Right ventricle myocardium inferior (tissue), 1 donor: ENCODE measurements around the gene TRANK1. TPM values are rescaled to one million over a fixed set of nuclear protein-coding genes. Genes with fewer than 3 reads are reported as not detected.
"Not testable (repeated sequence)": the region's sequence is repeated elsewhere in the genome, so short reads cannot be mapped to it uniquely, and the experiment has no call there.

Experiments used
- ATAC-seq: fragments of 200-7000 bp; cut with Tn5 transposase; one replicate; pipeline ENCODE4 v1.9.1; 2020; ENCODE audit warnings: mild to moderate bottlenecking, moderate library complexity
- DNase-seq: peaks from one replicate; pipeline ENCODE4 v3.0.0; 2021; ENCODE audit errors: missing footprints
- intact Hi-C: fragments of 100-400 bp; cut with DNase I; formaldehyde crosslinking; loops from one replicate; pipeline ENCODE4 v1.11.0; 2022
- long read RNA-seq: library from polyadenylated mRNA; unstranded; transcript quantifications from one replicate; pipeline ENCODE4 v2.0.0, GENCODE V29; 2021
- total RNA-seq: library from RNA; stranded (reverse); fragmentation: NEBNext Ultra II Directional; extraction: Animal tissue kit (Norgen Biotek cat#: 25700); gene quantifications from one replicate; pipeline ENCODE4 v1.2.1, GENCODE V29; 2021
- donor health status: DM: no; HTN: yes; CAD: no; lungs with severe emphysema.

TRANK1 gene
- 5.7 TPM for total RNA-seq
- long read RNA-seq: 0 reads

DNA sequence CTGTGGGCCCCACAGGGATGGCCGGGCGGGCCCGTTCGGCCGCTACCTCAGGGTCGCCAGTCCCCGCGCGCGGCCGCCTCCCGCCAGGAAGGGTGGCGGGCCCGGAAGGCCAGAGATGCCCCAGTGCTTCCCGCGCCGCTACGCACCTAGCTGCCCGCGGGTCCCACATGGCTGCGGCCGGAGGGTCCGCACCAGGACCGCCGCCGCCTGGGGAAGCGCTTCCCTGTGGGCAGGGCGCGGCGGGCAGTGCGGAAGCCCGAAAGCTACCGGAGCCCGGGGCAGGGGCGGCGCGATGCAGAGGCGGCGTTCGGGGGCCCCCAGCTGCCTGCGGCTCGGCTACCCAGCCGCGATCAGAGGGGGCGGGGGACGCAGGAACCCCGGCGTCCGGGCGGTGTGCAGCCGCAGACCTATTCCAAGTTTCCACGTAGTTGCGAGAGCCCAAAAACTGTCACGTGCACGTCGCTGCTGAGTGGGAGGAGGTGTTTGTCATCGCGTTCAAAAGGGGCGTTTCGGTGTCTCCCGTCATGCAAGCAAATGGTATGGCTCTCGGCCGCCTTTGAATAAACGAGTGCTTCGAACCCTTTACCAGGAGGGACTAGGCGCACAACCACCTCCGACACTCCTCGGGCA lies at the start of gene TRANK1:
Gene TRANK1, minus strand, starts transcription at position 414 of the 630 bp plus-strand sequence. Its CDS starts 245 bp downstream, at position 169.
- peak; percentile 72 for ATAC-seq
- peak; percentile 79 for DNase-seq
- intact Hi-C loops: no loop called here

DNA sequence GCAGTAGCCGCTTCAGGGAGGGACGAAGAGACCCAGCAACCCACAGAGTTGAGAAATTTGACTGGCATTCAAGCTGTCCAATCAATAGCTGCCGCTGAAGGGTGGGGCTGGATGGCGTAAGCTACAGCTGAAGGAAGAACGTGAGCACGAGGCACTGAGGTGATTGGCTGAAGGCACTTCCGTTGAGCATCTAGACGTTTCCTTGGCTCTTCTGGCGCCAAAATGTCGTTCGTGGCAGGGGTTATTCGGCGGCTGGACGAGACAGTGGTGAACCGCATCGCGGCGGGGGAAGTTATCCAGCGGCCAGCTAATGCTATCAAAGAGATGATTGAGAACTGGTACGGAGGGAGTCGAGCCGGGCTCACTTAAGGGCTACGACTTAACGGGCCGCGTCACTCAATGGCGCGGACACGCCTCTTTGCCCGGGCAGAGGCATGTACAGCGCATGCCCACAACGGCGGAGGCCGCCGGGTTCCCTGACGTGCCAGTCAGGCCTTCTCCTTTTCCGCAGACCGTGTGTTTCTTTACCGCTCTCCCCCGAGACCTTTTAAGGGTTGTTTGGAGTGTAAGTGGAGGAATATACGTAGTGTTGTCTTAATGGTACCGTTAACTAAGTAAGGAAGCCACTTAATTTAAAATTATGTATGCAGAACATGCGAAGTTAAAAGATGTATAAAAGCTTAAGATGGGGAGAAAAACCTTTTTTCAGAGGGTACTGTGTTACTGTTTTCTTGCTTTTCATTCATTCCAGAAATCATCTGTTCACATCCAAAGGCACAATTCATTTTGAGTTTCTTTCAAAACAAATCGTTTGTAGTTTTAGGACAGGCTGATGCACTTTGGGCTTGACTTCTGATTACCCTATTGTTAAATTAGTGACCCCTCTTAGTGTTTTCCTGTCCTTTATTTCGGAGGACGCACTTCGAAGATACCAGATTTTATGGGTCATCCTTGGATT lies 48.8 kb upstream of the TRANK1 start, which contains the start of gene MLH1:
Gene MLH1, plus strand, starts transcription at position 193 of the 958 bp plus-strand sequence. Its CDS starts 30 bp downstream, at position 223.
- intact Hi-C loops: loop anchor here (1.0 to 10.0 kb wide), 3 partner anchors 22 to 221 kb away; no protein-coding TSS in a partner anchor

DNA sequence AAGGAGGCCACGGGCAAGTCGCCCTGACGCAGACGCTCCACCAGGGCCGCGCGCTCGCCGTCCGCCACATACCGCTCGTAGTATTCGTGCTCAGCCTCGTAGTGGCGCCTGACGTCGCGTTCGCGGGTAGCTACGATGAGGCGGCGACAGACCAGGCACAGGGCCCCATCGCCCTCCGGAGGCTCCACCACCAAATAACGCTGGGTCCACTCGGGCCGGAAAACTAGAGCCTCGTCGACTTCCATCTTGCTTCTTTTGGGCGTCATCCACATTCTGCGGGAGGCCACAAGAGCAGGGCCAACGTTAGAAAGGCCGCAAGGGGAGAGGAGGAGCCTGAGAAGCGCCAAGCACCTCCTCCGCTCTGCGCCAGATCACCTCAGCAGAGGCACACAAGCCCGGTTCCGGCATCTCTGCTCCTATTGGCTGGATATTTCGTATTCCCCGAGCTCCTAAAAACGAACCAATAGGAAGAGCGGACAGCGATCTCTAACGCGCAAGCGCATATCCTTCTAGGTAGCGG lies 48.0 kb upstream of the TRANK1 start, which contains the start of gene EPM2AIP1:
Gene EPM2AIP1, minus strand, starts transcription at position 326 of the 520 bp plus-strand sequence. Its CDS starts 54 bp downstream, at position 272.
- intact Hi-C loops: loop anchor here (1.0 to 10.0 kb wide), 3 partner anchors 22 to 222 kb away; no protein-coding TSS in a partner anchor
- DNase-seq (peak; percentile 98), ATAC-seq (peak; percentile 96)

More for the DNA sequence above, 48.8 kb upstream of the TRANK1 start, which contains the start of gene MLH1:
- peak; percentile 97 for DNase-seq
- ATAC-seq: peak; percentile 96

DNA sequence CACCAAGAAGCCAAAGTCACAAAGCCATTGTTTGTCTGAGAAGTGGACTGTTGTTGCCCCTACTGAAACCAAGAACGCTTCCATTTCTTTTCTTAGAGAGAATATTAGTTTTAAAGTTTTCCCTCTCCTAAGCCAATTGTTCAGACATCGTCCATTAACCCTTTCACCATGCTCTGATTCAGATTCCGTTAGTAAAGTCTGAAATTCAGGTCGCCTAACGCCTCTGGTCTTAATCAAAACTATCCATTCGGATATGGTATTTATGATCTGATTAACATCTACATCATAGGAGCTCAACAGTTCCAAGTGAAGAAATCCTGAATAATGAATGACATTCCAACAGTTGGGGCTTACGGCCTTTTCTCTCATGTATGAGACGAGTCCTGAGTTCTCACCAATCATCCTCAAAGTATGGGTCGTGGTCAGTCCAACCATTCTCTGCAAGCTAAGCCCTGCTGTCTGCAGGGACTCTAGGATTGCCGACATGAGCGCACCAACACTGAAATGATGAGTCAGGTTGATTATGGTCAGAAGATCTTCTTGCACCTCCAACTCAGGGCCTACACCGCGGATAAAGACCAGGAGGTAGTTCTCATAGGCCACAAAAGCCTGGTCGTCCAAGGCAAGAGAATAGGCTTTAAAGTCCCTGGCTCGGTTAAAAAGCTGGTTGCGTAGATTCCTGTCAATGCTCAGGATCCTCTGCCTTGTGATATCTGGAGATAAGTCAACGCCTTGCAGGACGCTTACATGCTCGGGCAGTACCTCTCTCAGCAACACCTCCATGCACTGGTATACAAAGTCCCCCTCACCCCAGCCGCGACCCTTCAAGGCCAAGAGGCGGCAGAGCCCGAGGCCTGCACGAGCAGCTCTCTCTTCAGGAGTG lies 47.3 kb upstream of the TRANK1 start:
- ATAC-seq (no peak), DNase-seq (no peak)
- intact Hi-C loops: loop anchor here (10.0 kb wide), 2 partner anchors 63 to 223 kb away; no protein-coding TSS in a partner anchor

DNA sequence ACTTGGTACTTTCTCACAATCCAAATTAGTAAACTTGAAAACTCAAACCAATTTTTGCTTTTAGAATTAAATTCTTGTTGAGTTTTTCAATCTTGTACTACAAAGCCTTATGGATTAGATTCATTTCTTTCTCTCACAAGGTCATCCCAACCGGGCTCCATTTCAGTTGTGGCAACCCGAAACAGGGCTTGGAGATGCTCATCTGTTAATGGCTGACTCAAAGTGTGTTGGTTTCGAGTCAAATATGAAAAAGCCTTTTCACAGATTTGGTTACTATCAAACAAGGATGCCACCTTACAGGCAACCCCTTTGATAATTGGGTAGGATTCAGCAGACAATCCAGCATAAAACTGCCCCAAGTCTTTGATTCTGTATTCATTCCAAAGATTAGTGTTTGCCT lies 46.3 kb upstream of the TRANK1 start:
- ATAC-seq (no peak), DNase-seq (no peak)
- intact Hi-C loops: loop anchor here (10.0 kb wide), 2 partner anchors 64 to 224 kb away; no protein-coding TSS in a partner anchor

DNA sequence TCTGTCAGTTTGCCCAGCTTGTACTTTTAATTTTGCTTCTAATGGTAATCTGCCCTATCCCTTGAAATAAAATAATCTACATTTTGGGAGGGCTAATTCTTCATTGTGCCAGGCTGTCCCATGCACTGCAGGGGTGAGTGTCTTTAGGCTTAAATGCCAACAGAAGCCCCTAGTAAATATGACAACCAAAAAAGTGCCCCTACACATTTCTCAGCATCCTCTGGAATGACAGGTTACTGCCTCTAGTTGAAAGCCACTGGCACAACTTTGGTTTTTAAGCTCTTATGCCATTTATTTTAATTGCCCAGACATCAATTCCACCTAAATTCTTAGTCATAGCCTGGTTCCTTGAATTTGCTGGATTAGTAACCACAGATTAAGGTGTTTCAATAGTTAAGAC lies 44.7 kb upstream of the TRANK1 start:
- DNase-seq (no peak), ATAC-seq (no peak)
- intact Hi-C loops: no loop called here

DNA sequence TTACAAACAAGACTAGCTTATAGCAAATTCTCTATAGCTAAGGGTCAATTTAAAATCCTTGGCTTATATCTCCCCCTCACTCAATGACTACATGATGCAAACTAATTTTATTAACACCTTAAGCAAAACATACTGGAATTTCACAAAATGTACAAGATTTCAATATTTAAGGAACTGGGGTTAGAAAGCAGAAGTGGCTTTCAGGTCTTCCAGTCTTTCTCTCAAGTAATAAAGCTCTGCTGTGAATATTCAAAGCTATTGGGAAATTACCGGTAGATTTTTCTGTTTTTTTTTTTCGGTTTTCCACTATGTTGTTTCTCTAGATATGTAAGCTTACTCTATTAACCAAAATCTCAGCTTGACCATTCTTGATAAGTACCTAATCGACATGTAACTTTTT lies 44.2 kb upstream of the TRANK1 start:
- ATAC-seq (no peak), DNase-seq (no peak)
- intact Hi-C loops: no loop called here

DNA sequence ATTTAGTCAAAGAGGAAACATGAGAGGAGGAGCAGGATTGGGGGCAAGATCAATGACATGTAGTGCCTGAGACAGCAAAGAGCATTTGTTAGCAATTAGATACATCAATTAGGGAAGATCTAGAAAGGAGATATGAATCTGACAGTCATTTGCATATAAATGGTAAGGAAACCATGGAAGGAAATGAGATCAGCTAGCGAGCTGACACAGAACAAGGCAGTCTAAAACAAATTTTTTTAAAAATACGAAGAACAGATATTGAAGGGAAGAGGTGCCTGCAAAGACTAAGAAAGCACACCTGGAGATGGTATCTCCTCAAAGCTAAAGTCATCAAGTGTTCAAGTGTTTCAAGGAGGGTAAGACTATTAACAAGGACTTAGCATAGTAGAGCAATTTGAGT lies 43.5 kb upstream of the TRANK1 start:
- intact Hi-C loops: no loop called here
- no peak for DNase-seq
- no peak for ATAC-seq

DNA sequence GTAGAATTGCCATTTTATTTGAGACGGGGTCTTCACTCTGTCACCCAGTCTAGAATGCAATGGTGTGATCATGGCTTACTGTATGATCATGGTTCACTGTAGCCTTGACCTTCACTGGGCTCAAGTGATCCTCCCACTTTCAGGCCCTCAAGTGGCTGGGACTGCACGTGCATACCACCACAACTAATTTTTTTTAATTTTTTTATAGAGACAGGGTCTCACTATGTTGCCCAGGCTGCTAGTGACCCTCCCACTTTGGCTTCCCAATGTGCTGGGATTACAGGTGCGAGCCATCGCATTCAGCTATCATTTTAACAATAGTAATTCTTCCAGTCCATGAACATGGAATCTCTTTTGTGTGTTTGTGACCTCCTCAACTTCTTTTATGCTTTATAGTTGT lies 36.2 kb upstream of the TRANK1 start:
- intact Hi-C loops: no loop called here
- DNase-seq (no peak), ATAC-seq (no peak)

DNA sequence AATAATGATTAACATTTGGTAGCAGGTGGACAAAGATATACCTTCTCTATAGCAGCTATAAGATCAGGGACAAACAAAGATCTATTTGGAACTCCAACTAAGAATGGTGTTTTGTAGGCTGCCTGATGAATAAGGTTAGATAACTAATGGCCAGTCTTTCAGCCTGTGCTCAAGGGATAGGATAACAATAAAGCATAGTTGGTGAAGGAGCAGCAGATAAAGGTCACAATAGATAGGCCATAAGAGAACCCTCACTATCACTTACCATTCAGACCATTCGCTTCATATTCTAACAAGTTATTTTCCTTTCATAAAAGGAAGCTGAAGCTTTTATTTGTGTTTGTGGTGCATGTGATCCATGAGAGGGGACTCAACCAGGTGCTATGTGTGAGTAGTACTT lies 28.3 kb upstream of the TRANK1 start:
- DNase-seq: no peak
- no peak for ATAC-seq
- intact Hi-C loops: no loop called here

DNA sequence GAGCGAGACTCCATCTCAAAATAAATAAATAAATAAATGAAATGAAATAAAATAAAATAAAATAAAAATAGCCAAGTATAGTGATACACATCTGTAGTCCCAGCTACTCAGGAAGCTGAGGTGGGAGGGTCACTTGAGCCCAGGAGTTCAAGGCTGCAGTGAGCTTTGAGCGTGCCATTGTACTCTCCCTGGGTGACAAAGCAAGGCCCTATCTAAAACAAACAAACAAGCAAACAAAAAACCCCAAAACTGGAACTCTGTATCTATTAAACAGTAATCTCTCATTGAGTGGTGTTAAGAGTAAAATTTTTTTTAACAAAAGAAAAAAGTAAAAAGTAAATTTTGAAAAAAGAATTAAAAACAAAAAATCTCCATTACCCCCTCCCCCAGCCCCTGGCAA lies 27.3 kb upstream of the TRANK1 start:
- intact Hi-C loops: no loop called here
- DNase-seq (no peak), ATAC-seq (no peak)

DNA sequence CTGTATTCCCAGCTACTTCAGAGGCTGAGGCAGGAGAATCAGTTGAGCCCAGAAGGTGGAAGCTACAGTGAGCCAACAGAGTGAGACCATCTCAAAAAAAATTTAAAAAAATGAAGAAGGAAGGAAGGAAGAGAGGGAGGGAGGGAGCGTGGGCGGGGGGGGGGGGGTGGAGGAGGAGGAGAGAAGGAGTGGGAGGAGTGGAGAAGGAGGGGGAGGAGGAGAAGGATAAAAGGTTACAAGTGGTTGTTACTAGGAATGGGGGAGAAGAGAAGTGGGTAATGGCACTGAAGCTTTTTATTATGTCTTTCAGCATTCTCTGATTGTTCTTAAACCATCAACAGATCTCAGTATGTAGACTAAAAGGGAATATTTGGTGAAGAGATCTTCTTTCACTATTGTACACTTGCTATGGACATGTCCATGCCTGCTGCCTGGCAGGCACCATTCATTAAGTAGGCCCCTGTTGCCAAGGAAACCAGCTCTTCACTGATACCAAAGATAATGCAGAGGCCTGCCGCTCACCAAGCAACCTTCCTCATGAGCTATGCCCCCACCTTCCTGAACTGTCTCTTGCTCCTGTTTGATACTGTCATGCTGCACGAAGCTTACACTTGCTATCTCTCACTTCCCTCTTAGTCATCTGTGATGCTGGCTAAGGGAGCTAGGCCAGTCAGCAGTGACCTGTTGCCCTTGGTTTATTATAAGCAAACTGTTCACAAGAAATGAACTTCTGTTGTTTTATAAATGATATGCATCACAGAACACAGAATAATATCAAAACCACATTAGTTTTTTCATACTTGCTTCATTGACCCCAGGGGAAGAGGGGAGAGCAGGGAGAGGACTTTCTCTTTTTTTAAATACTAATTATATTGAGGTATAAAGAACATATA lies 24.9 kb upstream of the TRANK1 start:
- no peak for DNase-seq
- intact Hi-C loops: no loop called here
- peak; percentile 88 for ATAC-seq

DNA sequence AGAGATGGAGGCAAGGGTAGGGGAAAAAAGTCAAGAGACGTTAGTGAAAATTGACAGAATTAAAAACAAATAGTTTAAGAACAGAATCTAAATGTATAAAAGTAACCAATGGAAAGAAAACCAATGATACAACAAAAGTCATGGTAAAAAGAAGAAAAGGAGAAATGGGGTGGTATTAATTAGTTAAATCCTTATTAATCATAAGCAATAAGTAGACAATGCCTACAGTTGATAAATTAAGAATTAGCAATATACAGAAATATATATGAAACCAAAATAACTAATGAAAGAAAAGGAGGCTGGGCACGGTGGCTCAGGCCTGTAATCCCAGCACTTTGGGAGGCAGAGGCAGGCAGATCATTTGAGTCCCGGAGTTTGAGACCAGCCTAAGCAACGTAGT lies 24.2 kb upstream of the TRANK1 start:
- DNase-seq (no peak), ATAC-seq (no peak)
- intact Hi-C loops: no loop called here

DNA sequence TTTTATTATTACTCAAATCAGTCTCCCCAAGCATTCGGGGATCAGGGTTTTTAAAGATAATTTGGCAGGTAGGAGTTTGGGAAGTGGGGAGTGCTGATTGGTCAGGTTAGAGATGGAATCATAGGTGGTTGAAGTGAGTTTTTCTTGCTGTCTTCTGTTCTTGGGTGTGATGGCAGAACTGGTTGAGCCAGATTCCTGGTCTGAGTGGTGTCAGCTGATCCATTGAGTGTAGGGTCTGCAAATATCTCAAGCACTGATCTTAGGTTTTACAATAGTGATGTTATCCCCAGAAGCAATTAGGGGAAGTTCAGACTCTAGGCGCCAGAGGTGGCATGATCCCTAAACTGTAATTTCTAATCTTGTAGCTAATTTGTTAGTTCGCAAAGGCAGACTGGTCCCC lies 20.6 kb upstream of the TRANK1 start:
- ATAC-seq (no peak), DNase-seq (no peak)
- intact Hi-C loops: no loop called here

DNA sequence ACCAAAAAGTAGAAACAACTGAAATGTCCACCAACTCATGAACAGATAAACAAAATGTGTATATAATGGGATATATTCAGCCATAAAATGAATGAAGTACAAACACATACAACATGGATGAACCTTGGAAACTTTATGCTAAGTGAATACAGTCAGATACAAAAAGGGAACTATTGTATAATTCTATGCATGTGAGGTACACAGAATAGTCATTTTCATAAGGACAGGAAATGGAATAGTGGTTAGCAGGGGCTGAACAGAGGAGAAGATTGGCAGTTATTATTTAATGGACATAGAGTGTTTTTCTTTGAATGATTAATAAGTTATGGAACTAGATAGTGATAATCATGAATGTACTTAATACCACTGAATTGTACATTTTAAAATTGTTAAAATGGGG lies 20.0 kb upstream of the TRANK1 start:
- ATAC-seq (no peak), DNase-seq (no peak)
- intact Hi-C loops: no loop called here

DNA sequence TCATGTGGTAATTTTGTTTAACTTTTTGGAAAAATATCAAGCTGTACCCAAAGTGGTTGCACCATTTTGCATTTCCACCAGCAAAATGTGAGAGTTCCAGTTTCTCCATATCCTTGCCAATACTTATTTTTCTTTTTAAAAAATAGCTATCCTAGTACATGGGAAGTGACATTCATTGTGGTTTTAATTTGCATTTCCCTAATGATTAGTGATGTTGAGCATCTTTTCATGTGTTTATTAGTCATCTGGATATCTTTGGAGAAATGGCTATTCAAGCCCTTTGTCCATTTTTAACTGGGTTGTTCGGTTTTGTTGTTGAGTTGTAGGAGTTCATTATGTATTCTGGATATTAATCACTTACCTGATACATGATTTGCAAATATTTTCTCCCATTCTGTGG lies 19.5 kb upstream of the TRANK1 start:
- no peak for ATAC-seq
- DNase-seq: no peak
- intact Hi-C loops: no loop called here

DNA sequence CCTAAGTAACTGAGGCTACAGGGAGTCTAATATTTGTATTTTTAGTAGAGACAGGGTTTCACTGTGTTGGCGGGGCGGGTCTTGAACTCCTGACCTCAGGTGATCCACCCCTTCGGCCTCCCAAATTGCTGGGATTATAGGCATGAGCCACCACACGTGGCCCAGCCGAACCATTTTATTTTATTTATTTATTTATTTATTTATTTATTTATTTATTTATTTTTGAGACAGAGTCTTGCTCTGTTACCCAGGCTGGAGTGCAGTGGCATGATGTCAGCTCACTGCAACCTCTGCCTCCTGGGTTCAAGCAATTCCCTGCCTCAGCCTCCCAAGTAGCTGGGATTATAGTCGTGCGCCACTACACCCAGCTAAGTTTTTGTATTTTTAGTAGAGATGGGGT lies 18.2 kb upstream of the TRANK1 start:
- intact Hi-C loops, ATAC-seq, DNase-seq: not testable (repeated sequence)
